GM12892 (cell line): ENCODE data around the gene CCL22.

Experiments
- POLR2A ChIP-seq: IDR thresholded peaks from 2 replicates; pipeline ENCODE4 v1.6.1; 2011; ENCODE audit warnings: low read depth, low read length, control low read depth
- POLR2AphosphoS5 ChIP-seq: IDR thresholded peaks from 2 replicates; pipeline ENCODE4 v1.6.1; 2011; ENCODE audit warnings: low read depth, low read length, control low read depth

DNA sequence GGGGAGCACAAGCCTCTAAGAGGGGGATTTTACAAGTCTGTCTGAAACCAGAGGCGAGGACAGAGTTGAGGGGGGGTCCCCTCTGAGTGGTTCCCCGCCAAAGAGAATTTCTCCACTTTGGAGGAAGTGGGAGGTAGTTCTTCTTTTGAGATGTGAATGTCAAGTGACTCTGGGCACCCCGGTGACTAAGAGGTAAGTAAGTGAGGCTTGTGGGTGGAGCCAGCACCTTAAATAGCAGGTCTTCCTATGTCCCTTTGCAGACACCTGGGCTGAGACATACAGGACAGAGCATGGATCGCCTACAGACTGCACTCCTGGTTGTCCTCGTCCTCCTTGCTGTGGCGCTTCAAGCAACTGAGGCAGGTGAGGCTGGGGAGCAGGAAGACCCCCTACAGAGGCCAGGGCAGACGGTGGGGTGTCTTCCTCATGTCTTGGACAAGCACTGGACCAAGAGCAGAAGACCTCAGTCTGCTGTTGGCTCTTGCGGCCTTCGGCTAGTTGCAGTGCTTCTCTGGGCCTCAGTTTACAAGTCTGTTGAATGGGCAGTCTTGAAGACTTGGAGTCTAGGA, at the start of gene CCL22:
- TF ChIP-seq POLR2A: peak; percentile 97
- TF ChIP-seq POLR2AphosphoS5: peak; percentile 96
